Measurements from ENCODE around the gene RNF114.
A peak's percentile ranks its signal among the peaks of the same experiment; 100 is the strongest.
"Not testable (repeated sequence)": the region's sequence is repeated elsewhere in the genome, so short reads cannot be mapped to it uniquely, and the experiment has no call there.

Gene RNF114

DNA sequence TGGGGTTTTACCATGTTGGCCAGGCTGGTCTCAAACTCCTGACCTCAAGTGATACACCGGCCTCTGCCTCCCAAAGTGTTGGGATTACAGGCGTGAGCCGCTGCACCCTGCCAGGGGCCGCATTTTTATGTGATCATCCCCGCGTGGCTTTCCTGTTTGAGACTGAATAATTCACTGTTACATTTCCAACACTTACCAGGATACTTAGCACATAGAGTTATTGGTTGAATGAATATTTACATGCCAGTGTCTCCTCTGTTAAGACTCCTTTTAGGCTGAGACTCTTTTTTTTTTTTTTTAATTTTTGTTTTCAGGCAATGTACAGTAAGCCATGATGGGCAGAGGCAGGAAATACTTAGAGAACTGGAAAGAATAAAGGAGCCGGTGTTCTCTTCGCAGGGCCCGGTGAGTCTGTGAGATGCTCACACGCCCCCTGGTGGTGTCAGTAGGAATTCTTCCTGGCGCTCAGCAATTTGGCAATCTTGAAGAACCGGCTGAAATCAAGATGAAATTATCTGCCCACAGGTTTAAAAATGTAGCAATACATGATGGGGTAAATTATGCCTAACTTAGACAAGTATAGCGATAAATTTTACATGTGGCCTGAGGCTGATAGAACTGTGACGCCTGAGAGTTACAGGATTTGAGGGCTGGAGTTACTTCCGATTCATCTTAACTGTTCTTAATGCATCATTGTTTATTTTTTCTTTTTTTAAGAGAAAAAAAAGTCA is 7.6 kb upstream of the RNF114 start:
- peak; percentile 78 to 86 for DNase-seq

DNA sequence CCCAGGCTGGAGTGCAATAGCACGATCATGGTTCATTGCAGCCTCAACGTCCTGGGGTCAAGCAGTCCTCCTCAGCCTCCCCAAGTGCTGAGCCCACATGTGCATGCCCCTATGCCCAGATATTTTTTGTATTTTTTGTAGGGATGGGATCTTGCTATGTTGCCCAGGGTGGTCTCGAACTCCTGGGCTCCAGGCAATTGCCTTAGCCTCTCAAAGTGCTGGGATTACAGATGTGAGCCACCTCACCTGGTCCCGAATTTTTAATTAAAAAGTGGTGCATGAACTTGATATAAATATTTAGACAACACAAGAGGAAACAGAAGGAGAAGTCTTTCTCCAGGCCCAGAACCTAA is 7.1 kb upstream of the RNF114 start:
- no peak for DNase-seq

DNA sequence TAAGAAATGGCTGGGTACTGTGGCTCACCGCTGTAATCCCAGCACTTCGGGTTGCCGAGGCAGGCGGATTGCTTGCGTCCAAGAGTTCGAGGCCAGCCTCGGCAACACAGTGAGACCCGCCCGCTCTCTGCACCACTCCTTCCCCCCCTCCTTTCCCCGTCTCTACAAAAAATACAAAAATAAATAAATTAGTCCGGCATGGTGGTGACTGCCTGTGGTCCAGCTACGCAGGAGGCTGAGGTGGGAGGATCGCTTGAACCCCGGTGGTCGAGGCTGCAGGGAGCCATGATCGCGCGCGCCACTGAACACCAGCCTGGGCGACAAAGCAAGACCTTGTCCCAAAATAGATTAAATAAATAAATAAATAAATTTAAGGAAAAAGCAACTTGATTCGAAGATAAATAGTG is 448 bp upstream of the RNF114 start:
- DNase-seq = no peak

DNA sequence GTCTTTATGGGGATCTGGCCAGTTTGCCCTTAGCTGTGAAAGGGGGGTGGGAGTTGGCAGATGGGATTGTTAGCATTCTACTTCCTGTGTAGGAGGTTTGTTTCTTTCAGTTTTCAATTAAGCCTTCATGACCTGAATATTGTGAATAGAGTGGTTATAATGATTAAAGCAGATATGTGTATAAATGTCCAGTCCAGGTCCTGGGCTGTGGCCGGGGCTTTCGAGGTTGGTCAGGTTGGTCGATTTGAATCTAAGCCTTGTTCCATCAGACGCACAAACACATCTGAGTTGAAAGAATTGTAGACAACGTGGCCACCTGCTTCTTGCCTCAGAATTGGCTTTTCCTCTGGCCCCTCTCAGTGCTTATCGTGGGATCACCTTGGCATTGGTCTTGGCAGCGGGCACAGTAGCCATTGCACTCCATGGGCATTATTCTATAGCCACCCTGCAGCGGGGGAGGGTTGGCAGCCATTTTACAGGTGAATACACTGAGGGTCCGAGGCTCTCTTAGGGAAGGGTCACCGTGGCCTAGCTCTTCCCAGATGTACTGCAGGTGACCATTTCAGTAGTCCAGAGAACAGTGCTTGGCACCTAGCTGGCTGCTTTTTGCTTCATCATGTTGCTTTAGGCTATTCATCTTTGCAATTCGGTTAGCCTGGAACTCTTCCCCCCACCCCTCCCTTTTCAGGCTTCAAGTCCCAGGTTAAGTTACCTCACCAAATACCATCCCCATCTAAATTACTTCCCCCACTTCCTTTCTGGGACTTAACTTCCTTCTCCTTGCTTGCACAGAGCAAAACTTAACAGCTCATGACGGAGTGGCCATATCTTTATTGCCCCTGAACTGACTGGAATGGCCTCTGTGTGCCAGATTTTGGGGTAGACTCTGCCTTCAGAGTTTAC is 1.1 kb downstream of the RNF114 start:
- peak in 1 of 2 donors; percentile 27 for DNase-seq

DNA sequence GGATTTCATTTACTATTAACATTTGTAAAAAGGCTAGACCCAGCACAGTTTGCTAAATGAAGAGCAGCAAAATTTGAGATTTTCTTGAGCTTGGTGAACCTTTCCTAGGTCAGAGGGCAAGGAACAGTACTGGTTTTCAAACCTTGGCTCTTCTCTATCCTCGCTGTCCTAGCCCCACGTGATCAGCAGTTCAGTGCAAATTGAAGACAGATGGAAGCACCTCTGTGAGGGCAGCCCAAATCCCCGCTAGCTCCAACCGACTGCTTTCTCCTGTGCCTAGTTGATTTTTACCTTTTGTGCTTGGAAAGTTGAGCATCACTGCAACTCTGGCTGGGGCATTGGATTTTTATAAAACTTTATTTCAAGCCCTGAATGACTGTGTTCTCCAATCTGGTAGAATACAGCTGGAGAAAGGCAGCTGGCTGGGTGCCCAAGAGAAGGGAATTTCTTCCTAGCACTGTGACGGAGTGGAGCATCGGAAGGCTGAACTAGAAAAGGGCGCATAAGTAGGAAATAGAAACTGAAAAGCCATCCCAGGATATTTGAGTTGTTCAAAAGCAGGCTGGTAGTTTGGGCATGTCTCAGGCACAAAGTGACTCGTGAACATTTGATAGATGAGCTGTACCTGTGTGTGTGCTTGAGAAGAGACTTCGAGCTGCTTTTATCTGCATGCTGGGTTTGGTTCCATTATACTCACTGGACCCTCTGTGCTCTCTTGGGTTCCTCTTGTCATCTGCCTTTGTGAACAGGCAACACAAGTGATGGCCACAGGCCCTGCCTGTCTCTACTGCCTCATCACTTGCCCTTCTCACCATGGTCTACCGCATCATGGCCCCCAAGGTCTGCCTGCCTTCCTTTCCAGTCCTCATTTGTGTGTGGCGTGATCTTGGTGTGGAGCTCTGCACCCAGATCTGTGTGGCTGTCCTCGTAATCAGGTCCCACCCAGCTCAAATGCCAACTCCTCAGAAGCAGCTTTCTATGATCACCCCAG is 2.3 kb downstream of the RNF114 start:
- no peak for DNase-seq

DNA sequence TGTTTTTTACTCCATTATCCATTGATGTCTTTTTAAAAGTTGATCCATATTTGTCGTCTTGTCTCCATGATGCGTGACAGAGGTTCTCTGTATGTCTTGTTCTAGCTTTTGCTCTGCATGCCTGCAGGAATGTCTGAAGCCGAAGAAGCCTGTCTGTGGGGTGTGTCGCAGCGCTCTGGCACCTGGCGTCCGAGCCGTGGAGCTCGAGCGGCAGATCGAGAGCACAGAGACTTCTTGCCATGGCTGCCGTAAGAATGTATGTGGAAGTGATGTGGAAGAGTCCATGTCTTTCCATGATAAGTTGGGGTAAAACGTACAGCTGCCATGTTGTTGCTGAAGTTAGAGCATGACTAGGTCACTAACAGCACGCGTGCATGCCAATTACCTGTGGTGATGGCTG is 5.3 kb downstream of the RNF114 start:
- no peak for DNase-seq

DNA sequence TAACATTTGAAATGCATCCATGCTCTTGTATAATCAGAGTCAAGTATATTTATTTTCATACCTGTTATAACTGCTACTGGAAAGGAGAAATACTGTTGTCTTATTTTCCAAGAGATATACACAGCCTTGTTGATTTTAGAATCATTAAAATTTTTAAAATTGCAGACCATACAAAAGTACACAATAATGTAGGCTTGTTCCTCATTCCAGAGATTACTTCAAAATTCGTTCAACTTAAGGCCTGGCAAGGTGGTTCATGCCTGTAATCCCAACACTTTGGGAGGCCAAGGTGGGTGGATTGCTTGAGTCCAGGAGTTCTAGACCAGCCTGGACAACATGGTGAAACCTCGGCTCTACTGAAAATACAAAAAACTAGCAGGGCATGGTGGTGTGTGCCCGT is 6.1 kb downstream of the RNF114 start:
- DNase-seq = no peak

DNA sequence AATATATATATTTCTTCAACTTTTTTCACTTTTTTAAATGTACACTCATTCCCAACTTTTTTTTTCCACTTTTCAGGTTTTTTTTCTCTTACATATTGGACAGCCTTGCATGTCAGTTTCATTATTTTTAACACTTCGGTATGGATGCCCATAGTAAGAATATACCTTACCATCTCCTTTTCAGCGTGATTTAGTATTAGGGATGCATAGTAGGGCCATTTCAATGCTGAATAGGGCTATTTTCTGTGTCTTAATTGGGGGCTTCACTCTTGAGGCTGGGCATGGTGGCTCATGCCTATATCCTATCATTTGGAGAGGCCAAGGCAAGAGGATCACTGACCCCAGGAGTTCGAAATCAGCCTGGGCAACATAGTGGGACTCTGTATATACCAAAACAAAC is 6.7 kb downstream of the RNF114 start:
- DNase-seq = no peak

DNA sequence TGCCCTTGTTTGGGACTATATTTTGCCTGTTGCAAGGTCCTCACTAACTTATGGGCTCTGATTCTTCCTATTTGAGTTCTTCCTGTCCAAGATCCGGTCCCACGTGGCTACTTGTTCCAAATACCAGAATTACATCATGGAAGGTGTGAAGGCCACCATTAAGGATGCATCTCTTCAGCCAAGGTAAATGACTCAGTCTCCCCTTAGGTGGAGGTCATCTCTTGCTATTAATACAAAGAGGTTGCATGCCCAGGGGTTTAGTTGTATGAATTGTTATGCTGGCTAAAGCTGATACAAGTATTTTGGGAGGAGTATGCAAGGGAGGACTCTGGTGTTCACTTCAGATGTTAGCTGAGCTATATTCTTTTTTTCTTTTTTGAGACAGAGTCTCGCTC is 9.1 kb downstream of the RNF114 start:
- DNase-seq = no peak

DNA sequence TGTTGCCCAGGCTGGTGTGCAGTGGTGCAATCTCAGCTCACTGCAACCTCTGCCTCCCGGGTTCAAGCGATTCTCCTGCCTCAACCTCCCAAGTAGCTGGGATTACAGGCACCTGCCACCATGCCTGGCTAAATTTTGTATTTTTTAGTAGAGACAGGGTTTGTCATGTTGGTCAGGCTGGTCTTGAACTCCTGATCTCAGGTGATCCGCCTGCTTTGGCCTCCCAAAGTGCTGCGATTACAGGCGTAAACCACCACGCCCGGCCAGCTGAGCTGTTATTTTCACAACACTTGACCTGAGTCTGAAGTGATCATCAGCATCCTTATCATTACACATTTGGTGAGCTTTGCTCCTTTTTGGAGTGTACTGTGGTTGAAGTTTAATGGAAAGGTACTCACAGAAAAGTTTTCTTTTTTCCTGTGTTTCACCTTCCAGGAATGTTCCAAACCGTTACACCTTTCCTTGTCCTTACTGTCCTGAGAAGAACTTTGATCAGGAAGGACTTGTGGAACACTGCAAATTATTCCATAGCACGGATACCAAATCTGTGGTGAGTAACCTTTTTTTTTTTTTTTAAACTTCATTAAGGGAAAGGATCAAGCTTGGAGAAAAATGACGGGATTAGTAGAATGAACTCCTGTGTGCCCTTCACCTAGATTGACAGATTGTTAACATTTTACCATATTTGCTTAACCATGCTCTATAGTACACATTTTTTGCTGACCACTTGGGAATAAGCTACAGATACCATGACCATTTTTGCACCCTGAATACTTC is 9.7 kb downstream of the RNF114 start:
- DNase-seq = no peak

DNA sequence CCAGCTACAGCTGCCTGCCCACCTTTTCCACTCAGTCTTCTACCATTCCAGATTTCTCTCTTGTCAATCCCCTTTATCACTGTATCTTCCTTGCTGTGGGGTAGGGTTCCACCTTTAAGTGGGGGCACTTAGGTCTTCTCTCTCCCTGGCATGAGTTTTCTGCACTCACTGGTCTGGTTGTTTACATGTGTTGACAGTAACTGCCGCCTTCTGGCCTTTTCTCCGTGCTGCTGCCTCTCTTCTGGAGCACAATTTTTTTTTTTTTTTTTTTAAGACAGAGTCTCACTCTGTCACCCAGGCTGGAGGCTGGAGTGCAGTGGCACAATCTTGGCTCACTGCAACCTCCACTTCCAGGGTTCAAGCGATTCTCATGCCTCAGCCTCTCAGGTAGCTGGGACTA is 12.0 kb downstream of the RNF114 start:
- DNase-seq = no peak

DNA sequence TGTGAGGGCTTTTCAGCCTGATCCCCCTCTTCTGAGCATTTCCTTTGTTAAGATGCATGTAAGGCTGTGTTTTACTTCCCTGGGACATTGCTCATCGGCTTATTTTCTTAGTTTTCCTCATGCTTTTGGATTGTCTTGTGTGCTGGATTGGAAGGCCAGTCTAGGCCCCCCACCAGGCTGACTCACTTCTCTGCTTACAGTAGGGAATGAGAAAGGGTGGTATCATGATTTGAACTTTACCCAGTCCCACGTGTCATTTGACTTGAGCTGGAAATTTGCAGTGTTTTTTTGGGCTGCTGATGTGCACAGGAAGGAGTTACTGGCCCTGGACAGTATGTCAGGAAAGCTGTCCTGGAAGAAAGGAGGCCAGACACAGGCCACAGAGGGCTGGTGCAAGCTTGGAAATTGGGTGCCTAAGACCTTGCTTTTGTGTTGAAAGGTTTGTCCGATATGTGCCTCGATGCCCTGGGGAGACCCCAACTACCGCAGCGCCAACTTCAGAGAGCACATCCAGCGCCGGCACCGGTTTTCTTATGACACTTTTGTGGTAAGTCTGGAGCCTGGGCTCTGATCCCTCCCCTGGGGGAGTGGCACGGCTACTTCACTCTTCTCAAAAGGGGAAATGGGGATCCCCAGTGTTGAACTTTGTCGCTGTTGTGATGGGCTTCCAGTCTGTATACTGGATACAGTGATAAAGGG is 12.8 kb downstream of the RNF114 start:
- DNase-seq = no peak

DNA sequence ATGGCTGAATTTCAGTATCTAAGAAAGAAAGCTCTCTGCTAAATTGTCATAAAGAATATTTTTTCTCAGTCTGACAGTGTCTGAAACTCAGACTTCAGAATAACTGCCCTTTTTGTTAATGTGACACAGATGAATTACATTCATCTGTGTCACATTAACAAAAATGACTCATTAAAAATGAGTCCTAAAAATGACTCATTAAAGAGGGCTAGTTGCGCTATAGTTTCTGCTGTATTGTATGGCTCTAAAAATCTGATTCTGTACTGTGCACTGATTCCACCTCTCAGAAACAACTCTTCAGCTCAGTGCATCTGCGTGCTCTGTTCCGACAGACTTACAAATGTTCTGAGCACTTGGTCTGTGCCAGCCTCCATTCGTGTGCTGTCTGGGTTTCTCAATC is 15.0 kb downstream of the RNF114 start:
- DNase-seq = no peak

DNA sequence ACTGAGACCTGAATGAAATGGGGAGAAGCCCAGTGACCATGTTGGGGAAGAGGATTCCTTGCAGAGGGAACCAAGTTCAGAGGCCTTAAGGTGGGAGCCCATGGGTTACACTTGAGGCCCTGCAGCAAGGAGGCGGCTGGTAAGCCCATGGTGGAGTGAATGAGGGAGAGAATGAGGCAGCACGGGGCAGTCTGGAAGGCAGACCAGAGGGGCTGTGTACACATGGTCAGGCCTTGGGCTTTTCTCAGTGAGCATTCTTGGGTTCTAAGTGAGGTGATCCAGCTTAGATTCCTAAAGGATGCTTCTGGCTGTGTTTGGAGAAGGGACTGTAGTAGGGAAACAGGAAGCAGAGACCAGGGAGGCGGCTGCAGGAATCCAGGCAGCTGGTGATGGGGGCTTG is 19.0 kb downstream of the RNF114 start:
- no peak for DNase-seq

DNA sequence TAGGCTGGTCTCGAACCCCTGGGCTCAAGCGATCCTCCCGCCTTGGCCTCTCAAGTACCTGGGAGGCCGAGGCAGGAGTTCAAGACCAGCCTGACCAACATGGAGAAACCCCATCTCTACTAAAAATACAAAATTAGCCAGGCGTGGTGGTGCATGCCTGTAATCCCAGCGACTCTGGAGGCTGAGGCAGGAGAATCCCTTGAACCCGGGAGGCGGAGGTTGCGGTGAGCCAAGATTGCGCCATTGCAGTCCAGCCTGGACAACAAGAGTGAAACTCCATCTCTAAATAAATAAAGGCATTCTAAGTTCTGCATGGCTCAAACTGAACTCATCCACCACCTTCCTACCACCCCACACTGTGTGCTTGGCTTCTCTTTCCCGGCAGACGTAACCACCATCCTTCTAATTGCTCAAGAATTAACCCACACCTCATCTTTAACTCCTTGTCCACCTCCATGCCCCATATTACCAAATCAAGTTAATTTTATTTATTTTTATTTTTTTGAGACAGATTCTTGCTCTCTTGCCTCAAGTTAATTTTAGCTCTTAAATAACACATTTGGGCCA is 19.7 kb downstream of the RNF114 start:
- not testable (repeated sequence) for DNase-seq

DNA sequence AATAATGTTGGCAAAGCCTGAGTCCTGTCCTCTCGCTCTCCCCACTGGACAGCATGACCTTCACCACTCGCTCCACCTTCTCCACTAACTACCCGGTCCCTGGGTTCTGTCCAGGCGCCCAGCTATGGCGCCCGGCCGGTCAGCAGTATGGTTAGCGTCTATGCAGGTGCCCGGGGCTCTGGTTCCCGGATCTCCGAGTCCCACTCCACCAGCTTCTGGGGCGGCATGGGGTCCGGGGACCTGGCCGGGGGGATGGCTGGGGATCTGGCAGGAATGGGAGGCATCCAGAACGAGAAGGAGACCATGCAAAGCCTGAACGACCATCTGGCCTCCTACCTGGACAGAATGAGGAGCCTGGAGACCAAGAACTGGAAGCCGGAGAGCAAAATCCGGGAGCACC is 20.5 kb downstream of the RNF114 start:
- DNase-seq = no peak

DNA sequence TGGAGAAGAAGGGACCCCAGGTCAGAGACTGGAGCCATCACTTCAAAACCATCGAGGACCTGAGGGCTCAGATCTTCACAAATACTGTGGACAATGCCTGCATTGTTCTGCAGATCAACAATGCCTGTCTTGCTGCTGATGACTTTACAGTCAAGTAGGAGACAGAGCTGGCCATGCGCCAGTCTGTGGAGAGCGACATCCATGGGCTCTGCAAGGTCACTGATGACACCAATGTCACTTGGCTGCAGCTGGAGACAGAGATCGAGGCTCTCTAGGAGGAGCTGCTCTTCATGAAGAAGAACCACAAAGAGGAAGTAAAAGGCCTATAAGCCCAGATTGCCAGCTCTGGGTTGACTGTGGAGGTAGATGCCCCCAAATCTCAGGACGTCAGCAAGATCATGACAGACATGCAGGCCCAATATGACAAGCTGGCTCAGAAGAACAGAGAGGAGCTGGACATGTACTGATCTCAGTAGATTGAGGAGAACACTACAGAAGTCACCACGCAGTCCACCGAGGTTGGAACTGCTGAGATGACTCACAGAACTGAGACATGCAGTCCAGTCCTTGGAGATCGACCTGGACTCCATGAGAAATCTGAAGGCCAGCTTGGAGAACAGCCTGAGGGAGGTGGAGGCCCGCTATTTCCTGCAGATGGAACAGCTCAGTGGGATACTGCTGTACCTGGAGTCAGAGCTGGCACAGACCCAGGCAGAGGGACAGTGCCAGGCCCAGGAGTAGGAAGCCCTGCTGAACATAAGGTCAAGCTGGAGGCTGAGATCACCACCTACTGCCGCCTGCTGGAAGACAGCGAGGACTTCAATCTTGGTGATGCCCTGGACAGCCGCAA is 21.1 kb downstream of the RNF114 start:
- not testable (repeated sequence) for DNase-seq

DNA sequence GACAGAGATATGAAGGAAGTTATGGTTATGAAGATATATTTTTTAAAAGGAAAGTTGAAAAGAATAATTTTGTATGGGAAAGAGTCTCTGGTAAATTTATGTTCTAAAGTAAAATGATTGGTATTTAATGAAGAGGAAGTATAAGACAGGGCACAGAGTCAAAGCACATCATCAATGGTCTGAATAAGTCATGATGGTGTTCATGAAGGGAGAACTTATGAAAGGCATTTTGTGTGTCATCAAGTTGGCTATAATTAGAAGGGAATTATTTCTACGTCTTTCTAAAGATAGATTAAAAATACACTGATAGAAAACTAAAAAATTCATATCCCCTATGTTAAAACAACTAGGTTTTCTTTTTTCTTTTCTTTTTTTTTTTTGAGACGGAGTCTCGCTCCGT is 25.2 kb downstream of the RNF114 start:
- no peak for DNase-seq

DNA sequence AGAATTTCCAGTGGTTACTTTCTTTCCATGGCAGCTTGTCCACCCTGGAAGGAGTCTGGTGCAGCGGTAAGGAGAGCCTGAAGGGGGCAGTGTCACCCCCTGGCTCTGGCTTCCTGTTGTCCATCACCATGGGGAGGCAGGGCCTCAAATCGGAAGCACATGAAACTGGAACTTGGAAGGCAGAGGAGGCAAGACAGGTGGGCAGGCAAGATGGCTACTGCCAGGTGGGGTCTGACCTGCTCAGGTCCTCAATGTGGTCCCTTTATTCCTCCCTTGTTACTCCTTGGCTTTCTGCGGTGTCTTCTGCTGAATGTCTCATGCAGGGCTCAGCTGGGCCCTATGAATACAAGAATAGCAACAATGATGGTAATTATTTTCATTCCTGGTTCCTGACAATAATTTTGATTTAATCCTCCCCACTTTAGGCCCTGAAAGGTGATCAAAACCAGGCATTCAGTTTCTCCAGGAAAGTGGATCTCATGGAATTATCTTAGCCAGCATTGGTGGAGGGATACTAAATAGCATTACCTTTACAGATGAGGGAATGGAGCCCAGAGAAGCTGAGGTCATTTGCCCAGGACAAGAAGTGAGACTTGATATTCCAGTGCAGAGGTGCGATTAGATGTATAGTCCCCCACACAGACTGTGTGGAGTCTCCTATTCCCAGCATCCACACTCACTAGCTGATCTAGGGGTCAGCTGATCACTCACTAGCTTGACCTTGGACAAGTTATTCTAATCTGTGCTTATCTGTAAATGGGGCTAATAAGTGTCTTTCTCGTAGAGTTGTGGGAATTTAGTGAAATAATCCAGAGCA is 29.0 kb downstream of the RNF114 start:
- peak in 1 of 2 donors; percentile 12 for DNase-seq
